ENCODE results near the gene MTMR1. TPM values are rescaled to one million over a fixed set of nuclear protein-coding genes. Genes with fewer than 3 reads are reported as not detected.

Gene MTMR1
- total RNA-seq, 1 experiment from 2014 or later: 15.6 TPM

- ATAC-seq: peak; percentile 76
- H3K27ac Mint-ChIP-seq: no peak overlapping the region; the same call in 1 of the 2 replicates
- no peak overlapping the region for H3K4me3 Mint-ChIP-seq
- DNase-seq (ENCODE audit: low spot score): no peak
- TF ChIP-seq NFE2L1 (CRISPR knock-in tag; IDR thresholded peaks at IDR 0.05) (no peak), PRRX2 (CRISPR knock-in tag; IDR thresholded peaks at IDR 0.05) (no peak), ZNF396 (CRISPR knock-in tag; IDR thresholded peaks at IDR 0.05; ENCODE audit: borderline replicate concordance) (no peak), OVOL2 (CRISPR knock-in tag; IDR thresholded peaks at IDR 0.05; ENCODE audit: borderline replicate concordance) (no peak), ZNF671 (CRISPR knock-in tag; IDR thresholded peaks at IDR 0.05) (no peak), JUN (CRISPR knock-in tag; IDR thresholded peaks at IDR 0.05) (no peak), ZNF423 (CRISPR knock-in tag; IDR thresholded peaks at IDR 0.05) (no peak), CTCF (IDR thresholded peaks at IDR 0.05) (no peak), ZNF425 (CRISPR knock-in tag; conservative IDR thresholded peaks at IDR 0.05) (no peak), ERG (CRISPR knock-in tag; IDR thresholded peaks at IDR 0.05) (no peak), USF1 (CRISPR knock-in tag; IDR thresholded peaks at IDR 0.05) (no peak), ELF4 (CRISPR knock-in tag; IDR thresholded peaks at IDR 0.05; ENCODE audit: low read depth) (no peak), ZNF317 (CRISPR knock-in tag; IDR thresholded peaks at IDR 0.05; ENCODE audit: borderline replicate concordance, low read depth) (no peak), HMGA2 (CRISPR knock-in tag; IDR thresholded peaks at IDR 0.05) (no peak), ZNF532 (CRISPR knock-in tag; IDR thresholded peaks at IDR 0.05; ENCODE audit: borderline replicate concordance) (no peak), MXD4 (CRISPR knock-in tag; IDR thresholded peaks at IDR 0.05; ENCODE audit: borderline replicate concordance) (no peak), ATF2 (CRISPR knock-in tag; IDR thresholded peaks at IDR 0.05; ENCODE audit: borderline replicate concordance, low read depth) (no peak), ZNF281 (CRISPR knock-in tag; IDR thresholded peaks at IDR 0.05) (no peak), NR2C2 (CRISPR knock-in tag; IDR thresholded peaks at IDR 0.05) (no peak), ZNF263 (CRISPR knock-in tag; IDR thresholded peaks at IDR 0.05; ENCODE audit: low read depth) (no peak)
- peaks cover 24% of the 10 kb centered on the region for H3K4me1 Mint-ChIP-seq
- H3K36me3 Mint-ChIP-seq: no peaks in the 10 kb centered on the region
- ChIA-PET POLR2A (no interaction called here), CTCF (no interaction called here)
- no peaks in the 10 kb centered on the region for H3K27me3 Mint-ChIP-seq (ENCODE audit: low read depth)
- H3K9me3 Mint-ChIP-seq: peaks cover 4% of the 10 kb centered on the region
These were observed 4.2 kb upstream of the MTMR1 start for GRCh38 chrX:150688911-150689451.

All from WTC11 (cell line).